ENCODE data around the gene TRAFD1.

The TRAFD1 gene

DNA sequence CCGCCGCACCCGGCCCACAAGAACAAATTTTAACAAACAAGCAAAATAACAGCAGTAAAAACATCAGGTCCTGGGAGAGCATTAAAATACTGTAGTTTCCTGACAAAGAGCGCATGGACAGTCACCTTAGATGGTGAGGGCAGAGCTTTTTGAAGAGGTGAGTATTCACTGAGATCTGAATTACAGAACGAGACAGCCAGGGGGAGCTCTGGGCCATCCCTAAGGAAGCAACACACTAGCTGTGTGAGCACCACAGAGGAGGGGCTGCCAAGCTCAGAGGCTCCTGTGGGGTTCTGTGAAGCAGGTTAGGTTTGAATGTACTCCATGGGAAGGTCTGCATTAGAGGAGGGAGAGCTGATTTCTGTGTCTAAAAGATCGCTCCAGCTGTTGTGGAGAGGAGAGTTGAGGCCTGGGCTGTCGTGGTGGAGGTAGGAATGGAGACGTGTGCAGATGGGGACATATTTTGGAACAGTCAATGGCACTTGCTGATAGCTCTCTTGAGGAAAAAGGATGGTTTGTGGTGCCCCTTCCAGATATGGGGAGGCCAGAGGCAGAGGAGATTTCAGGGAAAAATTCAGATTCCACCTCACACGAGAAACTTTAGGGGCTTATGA is 72.9 kb downstream of the TRAFD1 start:
- H3K4me3 ChIP-seq (ENCODE audit: low read depth, low read length): no peak overlapping the region
- TF ChIP-seq, protein P1, sequence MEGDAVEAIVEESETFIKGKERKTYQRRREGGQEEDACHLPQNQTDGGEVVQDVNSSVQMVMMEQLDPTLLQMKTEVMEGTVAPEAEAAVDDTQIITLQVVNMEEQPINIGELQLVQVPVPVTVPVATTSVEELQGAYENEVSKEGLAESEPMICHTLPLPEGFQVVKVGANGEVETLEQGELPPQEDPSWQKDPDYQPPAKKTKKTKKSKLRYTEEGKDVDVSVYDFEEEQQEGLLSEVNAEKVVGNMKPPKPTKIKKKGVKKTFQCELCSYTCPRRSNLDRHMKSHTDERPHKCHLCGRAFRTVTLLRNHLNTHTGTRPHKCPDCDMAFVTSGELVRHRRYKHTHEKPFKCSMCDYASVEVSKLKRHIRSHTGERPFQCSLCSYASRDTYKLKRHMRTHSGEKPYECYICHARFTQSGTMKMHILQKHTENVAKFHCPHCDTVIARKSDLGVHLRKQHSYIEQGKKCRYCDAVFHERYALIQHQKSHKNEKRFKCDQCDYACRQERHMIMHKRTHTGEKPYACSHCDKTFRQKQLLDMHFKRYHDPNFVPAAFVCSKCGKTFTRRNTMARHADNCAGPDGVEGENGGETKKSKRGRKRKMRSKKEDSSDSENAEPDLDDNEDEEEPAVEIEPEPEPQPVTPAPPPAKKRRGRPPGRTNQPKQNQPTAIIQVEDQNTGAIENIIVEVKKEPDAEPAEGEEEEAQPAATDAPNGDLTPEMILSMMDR (IDR thresholded peaks at IDR 0.05; ENCODE audit: insufficient read depth, low read length, missing control alignments): peak; percentile 74
- POLR2A ChIA-PET: interaction anchor here (0.6 to 1.1 kb wide), 2 partner anchors 89 to 189 kb away, joined by 4 to 6 read pairs; no protein-coding TSS in a partner anchor
- CTCF ChIA-PET: interaction anchor here (0.6 to 8.8 kb wide), 44 partner anchors 9 to 255 kb away, joined by 3 to 207 read pairs (median 4); no protein-coding TSS in a partner anchor
- DNase-seq (ENCODE audit: low read depth, low spot score): no peak

DNA sequence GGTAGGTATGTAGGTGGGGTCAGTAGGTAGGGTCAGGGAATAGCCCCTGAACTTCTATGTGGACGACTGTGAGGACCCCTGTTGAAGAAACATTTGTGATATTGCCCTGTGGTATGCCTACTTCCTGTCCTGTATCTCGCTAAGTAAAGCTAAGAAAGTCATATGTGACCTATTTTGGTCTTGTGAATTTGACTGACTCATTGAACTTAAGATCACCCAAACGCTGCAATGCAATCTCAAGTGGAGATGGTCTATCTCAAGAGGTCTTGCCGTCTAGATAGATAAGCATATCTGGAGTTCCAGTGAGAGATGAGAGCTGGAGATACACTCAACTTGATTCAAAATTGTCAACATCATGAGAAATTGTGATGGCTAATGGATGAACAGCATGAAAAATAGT is 73.8 kb downstream of the TRAFD1 start:
- ChIA-PET POLR2A (no interaction called here), CTCF (interaction anchor here (0.6 to 8.8 kb wide), 21 partner anchors 9 to 213 kb away, joined by 3 to 207 read pairs (median 7); no protein-coding TSS in a partner anchor)
- H3K4me3 ChIP-seq (ENCODE audit: low read depth, low read length): no peak overlapping the region
- no peak for DNase-seq (ENCODE audit: low read depth, low spot score)
- TF ChIP-seq, protein P1 (IDR thresholded peaks at IDR 0.05; ENCODE audit: insufficient read depth, low read length, missing control alignments): no peak

Data from AG04449 (cell line).